Neural crest cell (in vitro differentiated cells): Measurements from ENCODE around the gene BABAM2. TPM values are rescaled to one million over a fixed set of nuclear protein-coding genes. Genes with fewer than 3 reads are reported as not detected.

Experiments used
- DNase-seq: peaks from one replicate; pipeline ENCODE4 v3.0.0; 2021; ENCODE audit warnings: low read depth, mixed read lengths, low spot score
- H3K27ac Mint-ChIP-seq: one replicate; pipeline ENCODE4 v1.8.0; 2021; ENCODE audit warnings: mild to moderate bottlenecking, mixed read lengths; ENCODE audit not compliant: unreplicated experiment
- H3K27me3 Mint-ChIP-seq: 2 replicates; pipeline ENCODE4 v1.8.0; 2021; ENCODE audit warnings: low read depth, mild to moderate bottlenecking, mixed read lengths
- H3K36me3 Mint-ChIP-seq: 2 replicates; pipeline ENCODE4 v1.8.0; 2021; ENCODE audit warnings: low read depth, mild to moderate bottlenecking, mixed read lengths
- H3K4me1 Mint-ChIP-seq: 2 replicates; pipeline ENCODE4 v1.8.0; 2021; ENCODE audit warnings: mixed read lengths
- H3K4me3 Mint-ChIP-seq: one replicate; pipeline ENCODE4 v1.8.0; 2021; ENCODE audit warnings: mild to moderate bottlenecking, mixed read lengths
- H3K9me3 Mint-ChIP-seq: 2 replicates; pipeline ENCODE4 v1.8.0; 2021; ENCODE audit warnings: mixed read lengths
- microRNA-seq: library from miRNA; unstranded; fragments of <30 nt; microRNA quantifications from one replicate; pipeline ENCODE4, GENCODE V29; 2020
- total RNA-seq: library from RNA; stranded (reverse); gene quantifications from 2 replicates; pipeline ENCODE4 v1.2.1, GENCODE V29; 2021
- TF ChIP-seq, protein P1 (sequence below): fragments of 200-600 bp; sonication (generic); conservative IDR thresholded peaks from 2 replicates; pipeline ENCODE4 v1.5.0; 2021; ENCODE audit warnings: antibody characterized with exemption, mild to moderate bottlenecking

Gene BABAM2
- total RNA-seq, 1 donor from 2014 or later: 28.6 TPM

DNA sequence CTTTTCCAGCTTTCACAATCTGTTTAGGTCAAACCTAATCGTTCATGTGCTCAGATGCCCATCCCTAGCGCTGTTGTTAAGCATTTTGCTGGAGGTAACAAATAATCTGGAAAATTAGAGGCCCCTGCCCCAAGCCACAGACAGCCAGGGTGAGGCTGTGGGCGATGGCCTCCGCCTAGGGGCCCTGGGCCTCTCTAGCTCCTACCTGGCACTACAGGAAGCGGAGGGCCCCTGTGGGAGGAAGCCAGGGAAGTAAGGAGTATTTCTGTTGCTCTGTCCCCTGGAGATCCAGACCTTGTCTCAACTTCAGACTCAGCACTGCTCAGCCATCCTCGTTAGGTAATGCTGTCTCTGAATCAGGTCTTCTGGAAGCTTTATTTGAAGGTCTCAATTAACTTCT is 489.7 kb downstream of the BABAM2 start:
- no peak for DNase-seq
- Mint-ChIP-seq H3K27ac (no peak overlapping the region), H3K9me3 (no peaks in the 10 kb centered on the region), H3K4me1 (no peaks in the 10 kb centered on the region), H3K27me3 (no peaks in the 10 kb centered on the region), H3K36me3 (no peaks in the 10 kb centered on the region), H3K4me3 (no peak overlapping the region)
- TF ChIP-seq, protein P1, sequence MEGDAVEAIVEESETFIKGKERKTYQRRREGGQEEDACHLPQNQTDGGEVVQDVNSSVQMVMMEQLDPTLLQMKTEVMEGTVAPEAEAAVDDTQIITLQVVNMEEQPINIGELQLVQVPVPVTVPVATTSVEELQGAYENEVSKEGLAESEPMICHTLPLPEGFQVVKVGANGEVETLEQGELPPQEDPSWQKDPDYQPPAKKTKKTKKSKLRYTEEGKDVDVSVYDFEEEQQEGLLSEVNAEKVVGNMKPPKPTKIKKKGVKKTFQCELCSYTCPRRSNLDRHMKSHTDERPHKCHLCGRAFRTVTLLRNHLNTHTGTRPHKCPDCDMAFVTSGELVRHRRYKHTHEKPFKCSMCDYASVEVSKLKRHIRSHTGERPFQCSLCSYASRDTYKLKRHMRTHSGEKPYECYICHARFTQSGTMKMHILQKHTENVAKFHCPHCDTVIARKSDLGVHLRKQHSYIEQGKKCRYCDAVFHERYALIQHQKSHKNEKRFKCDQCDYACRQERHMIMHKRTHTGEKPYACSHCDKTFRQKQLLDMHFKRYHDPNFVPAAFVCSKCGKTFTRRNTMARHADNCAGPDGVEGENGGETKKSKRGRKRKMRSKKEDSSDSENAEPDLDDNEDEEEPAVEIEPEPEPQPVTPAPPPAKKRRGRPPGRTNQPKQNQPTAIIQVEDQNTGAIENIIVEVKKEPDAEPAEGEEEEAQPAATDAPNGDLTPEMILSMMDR: no peak

DNA sequence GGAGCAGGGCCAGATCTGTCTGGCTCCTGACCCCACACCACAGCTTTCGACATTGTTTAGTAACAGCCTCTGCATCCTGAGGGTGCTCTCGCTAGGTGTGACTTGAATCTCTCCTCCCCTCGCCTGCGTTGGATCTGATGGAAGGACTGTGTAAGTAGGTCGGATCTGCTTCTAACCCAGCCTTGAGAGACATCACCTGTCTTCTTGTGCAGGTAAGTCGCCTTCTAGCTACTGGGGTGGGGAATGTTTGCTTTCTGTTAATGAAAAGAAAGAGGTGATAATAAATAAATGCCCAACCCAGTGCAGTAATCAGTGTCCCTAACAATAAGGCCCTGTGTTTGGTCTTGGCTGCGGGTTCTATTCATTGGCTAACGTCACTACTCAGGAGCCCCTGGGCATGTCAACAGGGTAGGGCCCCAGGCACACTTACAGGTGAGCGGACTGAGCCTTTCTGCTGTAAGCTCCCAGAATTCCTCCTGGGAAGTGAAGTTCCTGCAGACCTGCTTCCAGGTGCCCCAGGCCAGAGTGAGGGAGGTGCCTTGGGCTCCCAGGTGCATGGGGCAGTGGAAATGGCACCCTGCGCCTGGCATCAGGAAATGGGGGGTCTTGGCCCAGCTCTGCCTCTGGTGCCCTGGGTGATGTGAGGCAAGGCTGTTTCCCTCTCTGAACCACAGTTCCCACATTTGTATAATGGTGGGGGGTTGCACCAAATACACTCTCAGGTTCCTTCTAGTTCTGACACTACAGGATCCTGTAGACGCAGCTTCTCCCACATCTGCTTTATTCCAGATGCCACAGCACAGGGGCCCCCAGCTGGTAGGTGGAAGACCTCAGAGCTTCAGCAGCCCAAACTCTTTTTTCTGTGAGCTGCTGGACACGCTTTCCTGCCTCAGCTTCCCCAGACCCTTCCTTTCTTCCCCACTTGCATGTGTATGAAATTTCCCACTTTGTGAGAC is 491.0 kb downstream of the BABAM2 start:
- Mint-ChIP-seq H3K4me3 (no peak overlapping the region), H3K36me3 (no peaks in the 10 kb centered on the region), H3K27ac (no peak overlapping the region), H3K27me3 (no peaks in the 10 kb centered on the region), H3K4me1 (no peaks in the 10 kb centered on the region), H3K9me3 (no peaks in the 10 kb centered on the region)
- DNase-seq: no peak
- TF ChIP-seq, protein P1: no peak

DNA sequence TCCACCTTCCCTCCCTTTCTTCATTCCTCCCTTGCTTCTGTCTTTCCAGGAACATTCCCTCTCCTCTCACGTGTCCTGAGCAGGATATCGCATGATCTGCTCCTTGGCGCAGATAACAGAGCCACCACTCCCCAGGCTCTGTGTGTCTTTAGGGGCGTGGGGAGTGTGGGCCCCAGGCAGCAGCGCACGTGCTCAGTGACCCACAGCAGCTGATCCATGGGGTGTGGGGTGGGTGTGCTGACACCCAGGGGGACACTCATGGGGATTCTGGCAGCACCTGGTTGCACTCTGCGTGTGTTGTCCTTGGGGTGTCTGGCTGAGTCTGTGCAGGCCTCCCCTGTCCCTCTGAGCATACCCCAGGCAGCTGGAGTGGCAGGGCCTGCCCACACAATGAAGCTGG is 492.2 kb downstream of the BABAM2 start:
- Mint-ChIP-seq H3K27ac (no peak overlapping the region), H3K9me3 (no peaks in the 10 kb centered on the region), H3K27me3 (no peaks in the 10 kb centered on the region), H3K4me3 (no peak overlapping the region), H3K4me1 (no peaks in the 10 kb centered on the region), H3K36me3 (no peaks in the 10 kb centered on the region)
- TF ChIP-seq, protein P1: no peak
- no peak for DNase-seq

DNA sequence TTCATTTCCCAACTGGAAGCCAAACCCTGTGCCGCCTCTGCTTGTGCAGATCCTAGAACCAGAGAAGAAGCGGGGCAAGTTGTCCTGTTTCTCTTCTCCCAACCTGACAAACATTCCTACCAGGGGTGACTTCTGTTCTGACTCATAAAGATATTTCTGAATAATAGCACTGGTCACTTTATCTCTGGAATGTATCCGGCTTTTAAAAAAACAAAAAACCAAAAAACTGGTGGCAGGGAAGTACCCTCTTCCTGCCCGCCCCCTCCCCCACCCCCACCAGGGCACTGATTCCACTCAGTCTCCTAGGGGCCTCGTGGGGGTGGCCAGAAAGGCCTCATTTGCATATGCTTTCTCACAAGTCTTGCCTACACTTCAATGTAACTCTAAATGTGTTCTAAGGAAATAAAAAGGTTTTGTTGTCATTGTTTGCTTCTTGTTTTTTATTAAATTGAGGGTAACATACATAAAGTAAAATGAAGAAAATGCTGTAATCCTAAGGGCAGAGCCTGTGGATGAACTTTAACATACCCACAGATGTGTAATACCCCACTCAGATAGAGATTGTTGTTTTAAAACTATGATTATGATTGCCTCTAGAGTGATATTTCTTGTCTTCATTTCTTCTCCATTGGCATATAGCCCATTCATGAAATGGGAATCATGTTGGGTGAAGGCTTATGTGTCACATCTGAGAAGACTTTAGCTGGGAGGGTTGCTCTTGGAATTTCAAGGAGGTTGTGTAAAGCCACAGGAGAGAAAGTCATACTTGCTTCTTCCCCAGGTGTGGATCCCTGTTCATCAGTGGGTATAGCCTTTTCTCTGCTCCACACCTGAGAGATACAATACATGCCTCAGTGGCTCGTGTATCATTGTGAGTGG is 496.8 kb downstream of the BABAM2 start:
- DNase-seq: no peak
- H3K27me3 Mint-ChIP-seq: peaks cover 24% of the 10 kb centered on the region
- H3K9me3 Mint-ChIP-seq: no peaks in the 10 kb centered on the region
- peaks cover 22% of the 10 kb centered on the region for H3K4me1 Mint-ChIP-seq
- TF ChIP-seq, protein P1: no peak
- H3K36me3 Mint-ChIP-seq: no peaks in the 10 kb centered on the region
- no peak overlapping the region for H3K27ac Mint-ChIP-seq
- H3K4me3 Mint-ChIP-seq: peak overlapping the region; percentile 22

Small RNAs within 50 kb of the gene (microRNA-seq; reads per million reads assigned to microRNA genes)
- gene MIR4263: not detected

Other genes with a start within 250 kb of the BABAM2 start
- gene SUPT7L, start 227.1 kb upstream of the BABAM2 start, total RNA-seq: 32.4 and 33.8 TPM in 2 replicates
- gene SLC4A1AP, start 226.8 kb upstream of the BABAM2 start, total RNA-seq: 19.0 and 19.1 TPM in 2 replicates
- gene MRPL33, start 119.0 kb upstream of the BABAM2 start, total RNA-seq: 53.5 and 67.0 TPM in 2 replicates
- gene RBKS, start 342 bp upstream of the BABAM2 start, total RNA-seq: 0.79 and 0.86 TPM in 2 replicates